ENCODE data around the gene BRD2.

BRD2 gene

DNA sequence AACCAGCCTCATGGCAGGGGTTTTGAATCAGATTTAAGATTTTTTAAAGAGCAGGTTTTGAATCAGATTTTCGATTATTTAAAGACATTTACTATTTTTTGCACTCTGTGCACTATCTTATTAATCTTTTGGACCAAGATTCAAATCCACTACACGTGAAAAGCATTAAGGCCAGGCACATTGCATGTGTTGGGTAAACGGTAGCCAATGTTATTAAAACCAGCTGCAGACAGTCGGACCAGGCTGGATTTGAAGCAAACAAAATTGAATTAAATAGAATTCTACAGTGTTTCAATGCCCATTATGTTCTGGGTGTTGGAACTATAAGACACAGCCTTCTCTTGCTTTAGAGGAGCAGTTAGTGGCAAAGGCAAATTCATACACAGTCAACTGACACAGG is 33.3 kb downstream of the BRD2 start:
- no peak for DNase-seq

DNA sequence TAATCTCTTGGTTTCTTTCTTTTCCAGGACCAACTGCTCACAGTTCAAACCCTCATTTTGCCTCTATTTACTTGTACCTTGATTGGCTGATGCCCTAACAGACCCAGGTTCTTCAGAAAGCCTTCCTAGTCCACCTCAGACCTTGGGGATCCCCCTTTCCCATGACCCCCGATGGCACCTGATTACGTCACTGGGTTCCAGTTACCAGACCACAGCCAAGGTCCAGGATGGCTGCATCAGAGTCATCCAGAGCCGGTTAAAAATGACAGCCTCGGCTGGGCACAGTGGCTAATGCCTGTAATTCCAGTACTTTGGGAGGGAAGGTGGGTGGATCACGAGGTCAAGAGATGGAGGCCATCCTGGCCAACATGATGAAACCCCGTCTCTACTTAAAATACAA is 36.5 kb downstream of the BRD2 start:
- no peak for DNase-seq

DNA sequence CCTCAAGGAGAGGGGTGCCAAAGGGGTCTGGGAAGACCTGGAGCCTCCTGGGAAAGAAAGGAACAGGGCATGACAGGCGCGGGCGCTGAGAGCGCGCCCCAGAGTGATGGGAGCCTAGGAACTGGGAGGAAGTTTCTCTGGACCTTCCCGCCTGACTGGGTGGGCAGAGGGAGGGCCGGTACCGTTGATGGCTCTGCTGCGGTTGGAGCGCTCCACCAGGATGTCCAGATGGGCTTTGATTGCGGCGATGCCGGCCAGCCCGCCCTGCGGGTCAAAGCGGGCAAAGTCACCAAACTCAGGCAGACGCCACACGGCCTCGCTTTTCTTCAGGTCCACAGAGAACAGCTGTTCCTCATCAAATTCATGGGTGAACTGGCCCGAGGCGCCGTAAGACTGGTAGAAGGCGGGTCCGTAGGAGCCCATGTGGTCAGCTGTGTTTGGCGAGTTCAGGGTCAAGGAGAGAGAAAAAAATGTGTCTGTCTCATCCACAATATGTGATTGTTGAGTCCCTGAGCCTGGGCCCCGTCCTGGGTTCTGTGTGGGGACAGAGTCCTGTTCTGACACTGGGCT is 39.5 kb downstream of the BRD2 start:
- DNase-seq = no peak

DNA sequence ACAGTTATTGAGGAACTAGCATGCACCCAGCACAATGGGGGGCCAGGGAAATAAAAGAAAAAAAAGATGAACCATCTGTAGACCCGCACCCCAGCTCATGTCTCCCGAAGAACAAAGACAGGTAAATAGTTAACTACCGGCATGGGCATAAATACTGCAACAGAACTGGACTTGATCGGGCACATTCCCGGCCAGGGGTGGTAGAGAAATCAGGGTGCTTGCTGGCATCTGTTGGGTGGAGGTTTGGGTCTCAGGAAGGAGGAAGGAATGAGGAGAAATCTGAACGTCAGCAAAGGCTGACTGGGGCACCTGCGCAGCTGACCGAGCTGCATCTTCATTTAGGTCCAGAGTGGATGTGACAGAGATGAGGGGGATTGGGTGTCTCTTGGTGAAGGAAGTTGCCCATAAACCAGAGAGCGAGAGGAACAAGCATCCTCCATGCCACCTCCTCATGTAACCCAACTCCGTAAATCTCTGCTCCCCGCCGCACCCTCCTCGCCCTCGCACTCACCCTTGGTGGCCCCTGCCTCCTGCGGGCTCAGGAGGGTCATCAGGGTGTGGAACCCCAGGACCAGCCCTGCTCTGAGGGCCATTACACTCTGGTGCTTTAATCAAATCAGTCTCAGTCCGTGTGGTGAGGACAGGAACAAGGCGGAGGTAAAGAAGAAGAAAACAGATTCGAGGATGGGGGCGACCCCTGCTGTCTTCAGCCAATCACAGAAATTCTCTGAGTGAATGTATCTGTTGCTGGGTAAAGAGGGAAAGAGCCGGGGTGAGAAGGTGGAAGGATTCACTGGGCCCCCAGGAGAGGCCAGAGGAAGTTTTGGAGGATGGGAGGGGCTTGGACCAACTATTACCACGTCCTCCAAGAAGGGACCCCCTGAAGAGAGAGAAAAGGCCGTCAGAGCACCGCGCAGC is 40.8 kb downstream of the BRD2 start, which contains the start of gene HLA-DOA:
Gene HLA-DOA (minus strand): TSS at position 648 of the 918 bp plus-strand sequence.
- DNase-seq = peak; percentile 73

DNA sequence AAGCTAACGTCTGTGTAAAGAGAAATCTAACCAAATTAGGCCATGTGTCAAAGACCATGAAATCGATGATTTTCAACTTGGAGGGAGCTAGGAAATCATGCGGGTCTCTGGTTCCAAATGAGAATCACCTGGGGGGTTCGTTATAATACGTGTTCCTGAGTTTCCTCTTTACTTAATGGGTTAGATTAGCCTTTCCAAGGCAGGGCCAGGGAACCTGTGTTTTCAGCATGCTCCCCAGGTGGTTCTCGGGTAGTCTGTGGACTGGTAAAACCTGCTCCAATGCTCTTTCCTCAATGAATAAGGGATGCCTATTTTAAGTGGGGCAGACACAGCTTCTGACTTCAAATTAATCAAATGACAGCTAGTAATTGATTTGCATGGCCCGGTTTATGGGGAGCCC is 42.0 kb downstream of the BRD2 start:
- DNase-seq = no peak

DNA sequence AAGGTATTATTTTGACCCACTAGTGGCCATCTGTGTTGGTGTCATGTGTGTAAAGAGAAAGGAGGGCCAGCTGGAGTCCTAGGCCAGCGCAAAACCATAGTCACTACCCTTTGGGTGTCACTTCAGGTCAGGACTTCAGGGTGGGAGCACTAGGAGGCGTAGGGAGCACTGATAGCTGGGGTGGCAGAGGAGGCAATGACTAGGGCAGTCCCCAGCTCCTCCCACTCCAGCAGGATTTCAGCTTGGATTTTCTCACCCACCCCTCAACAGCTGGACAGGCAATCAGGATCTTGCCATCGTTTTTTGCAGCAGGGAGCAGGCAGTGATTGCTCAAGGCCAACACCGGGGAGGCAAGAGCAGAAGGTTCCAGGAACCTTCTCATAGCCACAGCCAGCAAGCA is 45.2 kb downstream of the BRD2 start:
- no peak for DNase-seq

DNA sequence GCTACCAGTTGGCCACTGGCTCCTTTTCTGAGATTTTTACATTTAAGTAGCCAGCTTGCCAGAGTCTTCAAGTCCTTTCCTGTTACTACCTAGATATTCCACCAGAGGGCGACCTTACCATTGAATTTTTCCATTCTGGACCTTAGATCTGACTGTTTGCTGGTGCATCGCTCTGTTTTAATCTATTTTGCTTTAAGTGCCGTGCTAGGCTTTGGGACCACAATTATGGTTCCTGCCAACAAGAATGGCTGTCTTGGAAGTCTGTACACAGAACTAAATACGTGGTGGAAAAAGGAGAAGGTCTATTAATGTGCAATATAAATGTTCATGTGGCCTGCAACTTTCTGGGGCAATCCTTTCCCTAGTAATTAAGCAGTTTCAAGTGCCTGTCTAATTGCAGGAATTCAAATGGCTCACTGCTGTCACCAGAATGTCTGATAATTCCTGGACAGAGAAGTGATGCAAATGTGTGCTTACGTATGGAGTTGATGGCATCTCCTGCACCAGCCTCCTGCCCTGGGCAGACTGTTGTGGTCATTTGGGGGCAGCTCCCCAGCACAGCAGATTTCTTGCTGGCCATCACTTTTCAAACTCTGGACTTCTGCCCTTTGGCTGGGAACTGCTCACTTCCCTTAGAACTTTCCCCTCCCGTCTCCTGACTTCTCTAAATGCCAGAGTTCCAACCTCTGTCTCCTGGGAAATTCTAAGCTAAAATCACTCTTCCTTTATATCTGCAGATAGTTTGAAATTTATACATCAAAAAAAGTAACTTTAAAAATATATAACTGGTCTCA is 46.6 kb downstream of the BRD2 start:
- DNase-seq = peak; percentile 85

DNA sequence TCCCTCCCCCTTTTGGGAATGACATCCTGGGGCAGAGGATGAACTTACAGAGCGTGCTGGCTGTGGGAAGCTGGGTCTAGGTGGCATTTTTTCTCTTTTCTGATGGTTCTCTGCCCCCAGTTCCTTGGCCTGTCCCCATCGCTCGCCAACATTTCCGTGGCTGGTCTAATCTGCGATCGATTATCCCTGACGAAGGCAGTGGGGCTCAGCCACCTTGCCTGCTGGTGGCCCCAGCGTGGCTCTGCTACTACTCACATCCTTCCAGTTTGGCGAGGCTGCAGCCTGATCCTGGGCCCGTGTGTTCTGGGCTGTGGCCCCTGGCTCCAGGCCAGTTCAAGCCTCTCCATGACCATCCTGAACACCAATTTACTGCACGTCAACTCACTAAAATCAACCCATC is 47.4 kb downstream of the BRD2 start:
- no peak for DNase-seq

DNA sequence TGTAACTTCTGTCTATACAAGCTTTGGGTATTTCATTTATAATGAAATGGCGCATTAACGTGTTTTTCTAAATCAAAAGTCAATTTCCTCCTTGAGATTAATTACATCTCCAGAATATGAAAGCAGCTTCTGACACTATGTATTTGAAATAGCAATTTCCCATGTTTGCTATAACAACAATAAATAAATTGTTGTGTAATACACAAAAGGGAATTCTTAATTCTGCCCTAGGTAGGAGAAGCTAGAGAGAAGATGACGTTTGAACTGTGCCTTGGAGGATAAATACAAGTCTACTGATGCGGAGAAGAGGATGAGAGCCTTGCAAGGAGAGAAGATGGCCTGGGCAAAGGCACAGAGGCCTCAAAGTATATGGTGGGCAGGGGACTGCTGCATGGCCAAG is 48.6 kb downstream of the BRD2 start:
- DNase-seq = no peak

DNA sequence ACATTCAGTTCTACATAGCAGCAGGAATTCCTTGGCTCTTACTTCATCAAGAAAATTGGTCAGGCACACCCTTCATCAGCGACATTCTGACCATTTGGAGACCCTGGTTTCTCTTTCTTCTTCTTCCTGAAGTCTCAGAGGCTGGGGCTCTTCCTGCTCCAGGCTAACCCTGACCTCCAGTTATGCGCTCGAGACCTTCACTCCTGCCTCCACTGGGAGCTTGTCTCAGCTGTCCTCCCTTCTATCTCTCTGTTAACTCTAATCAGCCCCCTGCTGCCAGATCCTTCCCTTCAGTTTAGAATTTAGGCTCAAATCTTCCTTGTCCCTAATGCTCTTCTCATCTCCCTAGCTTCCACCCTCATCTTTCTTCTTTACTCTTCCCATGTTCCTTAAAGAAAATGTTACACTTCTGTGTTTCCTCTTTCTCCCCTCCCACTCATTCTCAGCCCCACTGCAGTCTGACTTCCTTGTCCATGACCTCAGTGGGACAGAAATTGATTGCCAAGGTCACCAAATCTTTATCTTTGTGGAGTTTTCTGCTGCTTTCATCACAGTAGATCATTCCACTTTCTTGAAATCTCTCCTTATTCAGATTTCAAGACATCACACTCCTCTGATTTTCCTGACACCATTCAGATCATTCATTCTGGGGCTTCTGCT is 49.4 kb downstream of the BRD2 start:
- DNase-seq = no peak

DNA sequence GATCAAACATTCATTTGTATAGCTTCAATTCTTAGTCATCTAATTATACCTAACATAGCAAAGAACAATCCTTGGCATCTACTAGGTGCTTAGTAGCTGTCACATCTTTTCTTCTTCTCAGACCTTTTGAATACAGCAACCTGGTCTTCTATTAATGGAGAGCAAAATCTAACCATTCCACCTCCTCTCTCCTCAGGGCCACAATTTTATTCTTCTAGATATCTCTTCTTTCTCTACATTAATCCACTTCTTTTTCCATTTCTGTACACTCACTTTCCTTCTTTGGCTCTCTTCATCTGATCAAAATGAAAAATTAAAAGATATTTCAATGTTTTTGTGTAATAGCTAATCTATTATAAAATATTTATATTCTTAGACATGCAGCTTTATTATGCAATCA is 50.0 kb downstream of the BRD2 start:
- no peak for DNase-seq

DNA sequence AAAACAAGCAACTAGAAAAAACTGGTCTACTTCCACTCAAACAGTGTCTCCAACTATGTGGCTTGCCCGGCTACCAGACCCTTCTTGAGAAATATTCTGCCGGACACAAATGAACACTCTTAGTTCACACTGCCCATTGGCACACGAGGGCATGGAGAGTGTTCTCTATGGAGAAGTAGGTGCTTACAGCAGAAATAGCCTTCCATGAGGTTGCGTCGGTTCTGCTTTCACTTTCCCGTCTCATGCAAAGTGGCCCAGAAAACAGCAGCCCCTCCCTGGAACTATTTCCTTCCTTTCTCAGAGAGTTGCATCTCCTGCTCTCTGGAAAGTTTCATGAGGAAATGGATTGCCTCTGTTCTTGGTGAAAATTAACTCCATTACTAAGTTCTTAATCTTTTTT is 50.5 kb downstream of the BRD2 start:
- DNase-seq = peak; percentile 14

DNA sequence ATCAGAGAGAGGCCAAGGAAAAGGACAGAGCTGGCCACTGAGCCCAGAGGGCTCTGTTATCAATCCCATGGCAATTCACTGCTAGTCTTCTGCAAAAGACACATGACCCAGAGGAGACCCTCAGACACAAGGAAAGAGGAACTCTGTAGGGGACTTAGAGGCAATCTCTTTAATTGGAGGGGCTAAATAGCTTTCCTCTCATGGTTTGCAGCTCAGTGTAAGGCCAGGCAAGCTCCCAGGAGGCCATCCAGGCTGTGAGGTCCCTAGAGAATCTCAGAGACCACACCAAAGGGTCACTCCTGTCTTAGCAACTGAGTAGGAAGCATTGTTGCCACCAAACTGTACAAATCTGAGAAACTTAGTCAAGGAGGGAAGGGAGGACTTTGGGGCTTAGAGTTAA is 51.0 kb downstream of the BRD2 start:
- no peak for DNase-seq

DNA sequence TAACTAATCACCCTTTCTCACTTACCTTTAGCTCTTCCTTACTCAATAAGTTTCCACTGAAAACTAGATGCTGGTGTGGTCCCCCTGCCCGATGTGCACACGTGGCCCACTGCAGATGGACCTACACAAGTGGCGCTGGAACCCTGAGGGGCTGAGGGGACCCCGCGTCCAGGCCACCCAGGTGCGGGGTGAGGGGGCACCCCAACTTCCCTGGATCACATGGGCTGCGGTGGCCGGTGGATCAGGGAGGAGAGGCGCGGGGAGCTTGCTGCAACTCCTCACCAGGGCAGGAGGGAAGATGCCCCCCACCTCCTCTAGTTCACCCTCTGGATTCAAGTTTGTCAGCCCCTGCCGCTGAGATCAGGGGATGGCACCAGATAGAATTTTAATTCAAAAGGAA is 53.5 kb downstream of the BRD2 start:
- DNase-seq = no peak

DNA sequence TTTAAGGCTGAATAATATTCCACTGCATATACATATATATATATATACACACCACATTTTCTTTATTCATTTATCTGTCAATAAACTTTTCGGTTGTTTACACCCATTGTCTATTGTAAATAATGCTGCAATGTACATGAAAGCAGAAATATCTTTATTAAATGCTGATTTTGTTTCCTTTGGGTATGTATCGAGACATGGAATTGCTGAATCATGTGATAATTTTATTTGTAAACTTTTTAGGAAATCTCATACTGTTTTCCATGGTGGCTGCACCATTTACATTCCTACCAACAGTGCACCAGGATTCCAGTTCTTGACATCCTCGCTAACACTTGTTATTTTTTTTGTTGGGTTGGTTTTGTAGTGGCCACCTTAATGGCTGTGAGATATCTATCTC is 55.1 kb downstream of the BRD2 start:
- no peak for DNase-seq

DNA sequence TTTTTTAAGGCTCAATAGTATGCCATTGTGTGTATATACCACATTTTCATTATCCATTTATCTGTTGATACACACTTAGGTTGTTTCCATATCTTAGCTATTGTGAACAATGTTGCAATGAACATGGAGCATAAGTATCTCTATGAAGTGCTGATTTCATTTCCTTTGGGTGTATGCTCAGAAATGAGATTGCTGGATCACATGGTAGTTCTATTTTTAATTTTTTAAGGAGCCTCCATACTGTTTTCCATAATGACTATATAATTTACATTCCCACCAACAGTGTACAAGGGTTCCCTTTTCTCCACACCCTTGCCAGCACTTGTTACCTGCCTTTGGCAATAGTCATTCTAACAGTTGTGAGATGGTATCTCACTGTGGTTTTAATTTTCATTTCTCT is 56.1 kb downstream of the BRD2 start:
- no peak for DNase-seq

DNA sequence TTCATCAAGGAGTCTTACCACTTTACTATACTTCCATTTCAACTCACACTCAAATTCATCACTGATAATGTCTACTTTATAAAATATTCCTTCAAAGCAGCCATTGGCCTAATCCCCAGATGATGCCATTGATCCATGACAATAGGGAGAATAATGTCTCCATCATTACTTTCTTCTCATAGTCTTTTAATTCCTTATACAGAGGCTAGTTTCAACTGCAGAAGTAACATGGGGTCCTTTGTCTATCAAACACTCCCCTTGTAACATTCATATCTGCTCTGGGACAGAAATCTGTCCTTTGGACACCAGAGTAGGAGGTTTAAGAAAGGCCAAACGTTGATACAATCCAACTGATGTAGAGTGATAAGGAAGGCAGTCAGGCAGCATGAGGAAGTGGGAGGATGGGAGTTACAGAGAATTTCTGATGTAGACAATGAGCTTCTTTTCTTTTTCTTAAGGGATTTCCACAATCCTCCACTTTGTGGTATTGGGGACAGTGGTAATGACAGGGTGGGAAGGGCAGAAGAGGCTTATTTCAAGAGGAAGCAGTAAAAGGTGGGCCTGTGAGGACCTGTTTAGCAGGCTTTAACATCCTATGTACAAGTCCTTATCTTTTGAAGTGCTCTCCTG is 59.9 kb downstream of the BRD2 start:
- DNase-seq = no peak

DNA sequence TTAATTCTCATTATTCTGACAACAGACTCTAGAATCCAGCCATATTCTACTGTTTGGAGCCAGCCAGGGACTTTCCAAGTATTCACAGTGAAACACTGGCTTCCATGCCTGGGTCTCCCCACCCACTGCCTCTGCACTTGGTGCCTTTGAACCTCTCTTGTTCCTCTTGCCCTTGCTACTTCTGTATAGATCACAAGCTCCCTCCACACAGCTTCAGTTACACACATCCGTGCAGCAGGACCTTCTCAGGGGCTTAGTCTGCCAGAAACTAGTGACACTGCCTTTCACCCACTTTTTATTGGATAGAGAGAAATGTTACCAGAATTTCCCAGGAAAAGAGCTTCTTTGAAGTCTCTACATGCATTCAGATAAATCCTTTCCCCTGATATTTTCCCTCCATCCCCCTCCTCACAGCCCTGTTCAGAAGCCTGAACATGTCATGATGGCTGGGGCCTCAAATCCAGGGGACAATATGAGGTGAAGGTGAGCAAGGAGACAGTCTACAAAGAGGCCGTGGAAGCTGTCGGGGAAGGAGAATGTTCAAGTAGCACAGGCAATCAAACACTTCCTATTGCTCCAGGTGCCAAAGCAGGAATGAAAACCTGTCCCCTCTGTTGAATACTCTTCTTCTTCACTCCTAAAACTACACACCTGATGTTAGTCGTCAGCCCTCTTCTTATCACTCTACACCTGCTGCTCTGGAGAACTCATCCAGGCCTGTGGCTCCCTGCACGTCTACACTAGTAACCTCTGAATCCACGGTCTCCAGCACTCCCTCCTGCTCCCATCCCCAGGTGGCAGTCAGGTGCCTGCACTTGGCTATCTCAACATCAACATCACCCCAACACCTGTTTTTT is 61.2 kb downstream of the BRD2 start:
- peak; percentile 69 for DNase-seq

DNA sequence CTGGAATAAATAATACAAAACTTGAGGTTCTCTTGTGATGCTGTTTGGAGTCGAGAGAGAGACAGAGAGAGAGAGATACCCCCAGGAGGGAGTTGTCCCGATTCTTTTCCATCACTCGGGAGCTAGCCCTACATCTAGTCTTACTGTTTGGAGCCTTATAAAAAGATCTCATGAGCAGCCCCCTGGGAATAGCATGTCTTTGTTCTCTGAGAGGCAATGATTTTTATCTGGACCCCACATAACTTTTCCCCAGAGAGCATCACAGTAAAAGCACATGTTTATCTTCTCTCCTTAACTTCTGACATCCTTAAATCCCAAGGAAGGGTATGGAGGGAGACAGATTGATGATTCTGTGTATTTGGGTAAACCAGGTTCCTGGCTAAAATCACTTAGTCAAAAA is 61.9 kb downstream of the BRD2 start:
- no peak for DNase-seq
